ENCODE data around the gene HDAC4.

DNA sequence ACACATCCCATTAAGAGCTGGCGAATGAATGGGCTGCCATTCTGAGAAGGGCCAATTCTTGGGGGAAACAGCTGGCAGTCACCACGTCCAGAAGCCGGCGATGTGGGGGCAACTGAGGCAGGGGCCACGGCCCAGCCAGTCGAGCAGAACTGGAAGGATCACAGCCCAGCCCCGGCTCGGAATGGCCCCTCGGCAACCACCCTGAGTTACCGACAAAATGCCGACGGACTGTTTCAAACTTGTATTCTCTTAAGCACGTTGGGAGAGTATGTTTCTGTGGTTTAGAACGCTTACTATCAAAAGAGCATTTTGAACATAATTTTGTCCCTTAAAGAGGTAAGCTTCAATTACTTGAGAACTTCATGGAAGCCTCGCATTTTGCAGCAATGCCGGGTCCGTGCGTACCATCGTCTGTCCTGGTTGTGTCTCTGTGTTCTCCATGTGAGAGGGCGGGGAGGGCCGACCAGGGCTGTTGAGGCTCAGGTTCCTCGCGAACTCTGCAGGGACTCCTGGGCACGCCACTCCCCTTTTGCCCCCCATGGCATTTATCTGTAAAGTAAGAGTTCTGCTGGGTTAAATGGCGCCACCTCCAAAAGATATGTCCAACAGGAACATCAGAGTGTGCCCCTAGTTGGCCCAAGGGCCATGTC, 397.1 kb downstream of the HDAC4 start:
- TF ChIP-seq CTCF (IDR thresholded peaks at IDR 0.05) (no peak), POLR2AphosphoS5 (IDR thresholded peaks at IDR 0.05; ENCODE audit: low read depth, low read length) (no peak)
